SK-N-SH (cell line): ENCODE data around the gene CIAO1. TPM values are rescaled to one million over a fixed set of nuclear protein-coding genes. Genes with fewer than 3 reads are reported as not detected.

Source experiments
- CTCF ChIA-PET: fragments of 300-600, 350-600 bp; formaldehyde crosslinking; extraction: SDS; loops from one replicate; lab custom pipeline; 2021; lab: Yijun Ruan, JAX
- POLR2A ChIA-PET: fragments of 350-600 bp; sonication (Branson Sonifier 250); formaldehyde crosslinking; extraction: SDS; loops from one replicate; lab custom pipeline; 2020; ENCODE audit warnings: antibody characterized with exemption, inconsistent platforms; lab: Yijun Ruan, JAX
- DNase-seq: peaks from one replicate; pipeline ENCODE4 v3.0.0; 2012
- H2AFZ ChIP-seq: fragments of 200-600 bp; sonication (generic); 2 replicates; pipeline ENCODE4 v1.8.1; 2016; ENCODE audit warnings: antibody characterized with exemption, mild to moderate bottlenecking, low read depth
- H3F3A ChIP-seq: fragments of 200-600 bp; sonication (generic); replicated peaks from 2 replicates; pipeline ENCODE3; 2016; ENCODE audit warnings: antibody characterized with exemption, mild to moderate bottlenecking; ENCODE audit not compliant: insufficient read depth
- H3K27ac ChIP-seq, 2 experiments: fragments of 200-500 bp in 1 of 2; fragments of 200-600 bp in 1 of 2; sonication (Bioruptor generic) in 1 of 2; sonication (generic), shearing (Covaris generic) in 1 of 2; 2 replicates each; pipeline versions ENCODE4 v1.5.1 to v1.6.1; 2014 to 2016; ENCODE audit warnings: low read depth in 2 of 2, inconsistent platforms in 1 of 2, low read length in 1 of 2, mild to moderate bottlenecking in 1 of 2, mixed read lengths in 1 of 2
- H3K27me3 ChIP-seq: fragments of 200-600 bp; sonication (generic), shearing (Covaris generic); 2 replicates; pipeline ENCODE4 v1.6.1; 2016; ENCODE audit warnings: mixed run types; ENCODE audit not compliant: insufficient read depth
- H3K36me3 ChIP-seq, 2 experiments: fragments of 200-500 bp in 1 of 2; fragments of 200-600 bp in 1 of 2; sonication (Bioruptor generic) in 1 of 2; sonication (generic) in 1 of 2; replicated peaks in 1 of 2; 2 replicates each; pipeline versions ENCODE3 to v1.5.1; 2014 to 2016; ENCODE audit warnings: low read length in 1 of 2, mild to moderate bottlenecking in 1 of 2; ENCODE audit not compliant: insufficient read depth in 2 of 2, control insufficient read depth in 1 of 2
- H3K4me1 ChIP-seq, 2 experiments: fragments of 200-500 bp in 1 of 2; fragments of 200-600 bp in 1 of 2; sonication (Bioruptor generic) in 1 of 2; sonication (generic), shearing (Covaris generic) in 1 of 2; 2 replicates each; pipeline versions ENCODE4 v1.5.1 to v1.6.1; 2014 to 2016; ENCODE audit warnings: low read depth in 1 of 2, low read length in 1 of 2, mixed run types in 1 of 2; ENCODE audit not compliant: insufficient read depth in 2 of 2, control insufficient read depth in 1 of 2
- H3K4me2 ChIP-seq: fragments of 200-600 bp; sonication (generic), shearing (Covaris generic); 2 replicates; pipeline ENCODE4 v1.6.1; 2017; ENCODE audit warnings: mixed run types
- H3K4me3 ChIP-seq, 2 experiments: fragments of 200-500 bp in 1 of 2; fragments of 200-600 bp in 1 of 2; sonication (Bioruptor generic) in 1 of 2; sonication (generic), shearing (Covaris generic) in 1 of 2; 2 replicates each; pipeline versions ENCODE4 v1.5.1 to v1.8.1; 2014 to 2016; ENCODE audit warnings: low read depth in 2 of 2, inconsistent platforms in 1 of 2, low read length in 1 of 2, mild to moderate bottlenecking in 1 of 2, mixed read lengths in 1 of 2, moderate library complexity in 1 of 2
- H3K79me2 ChIP-seq: fragments of 200-600 bp; sonication (generic); 2 replicates; pipeline ENCODE4 v1.8.1; 2017; ENCODE audit warnings: mild to moderate bottlenecking; ENCODE audit not compliant: insufficient read depth
- H3K9ac ChIP-seq: fragments of 200-600 bp; sonication (generic); 2 replicates; pipeline ENCODE4 v1.6.1; 2017; ENCODE audit warnings: mixed run types
- H3K9me2 ChIP-seq: fragments of 200-600 bp; sonication (generic); 2 replicates; pipeline ENCODE4 v1.6.1; 2017; ENCODE audit warnings: mixed run types
- H3K9me3 ChIP-seq: fragments of 200-600 bp; sonication (generic); 2 replicates; pipeline ENCODE4 v1.6.1; 2017; ENCODE audit warnings: mixed run types, mild to moderate bottlenecking, moderate library complexity
- H4K20me1 ChIP-seq: fragments of 200-600 bp; sonication (generic); 2 replicates; pipeline ENCODE4 v1.6.1; 2017; ENCODE audit warnings: mild to moderate bottlenecking, mixed run types; ENCODE audit not compliant: insufficient read depth
- CHD2 ChIP-seq: fragments of 150-350 bp; IDR thresholded peaks from 2 replicates; pipeline ENCODE4 v1.6.1; 2018; ENCODE audit warnings: low read length; ENCODE audit not compliant: partially characterized antibody
- EP300 ChIP-seq, 2 experiments: IDR thresholded peaks; 2 replicates each; pipeline versions ENCODE4 v1.4.0 to v1.6.1; 2012; ENCODE audit warnings: borderline replicate concordance in 1 of 2, low read depth in 1 of 2, low read length in 1 of 2
- FOXM1 ChIP-seq: IDR thresholded peaks from 2 replicates; pipeline ENCODE4 v1.4.0; 2012; ENCODE audit warnings: low read depth, mild to moderate bottlenecking
- GABPA ChIP-seq: IDR thresholded peaks from 2 replicates; pipeline ENCODE4 v1.4.0; 2012; ENCODE audit warnings: low read depth, mild to moderate bottlenecking
- IRF3 ChIP-seq: fragments of 150-350 bp; IDR thresholded peaks from 2 replicates; pipeline ENCODE4 v1.6.1; 2016; ENCODE audit warnings: mild to moderate bottlenecking, low read depth, low read length
- MEF2A ChIP-seq: IDR thresholded peaks from 2 replicates; pipeline ENCODE4 v1.4.0; 2012; ENCODE audit warnings: low read depth, borderline replicate concordance
- MXI1 ChIP-seq: IDR thresholded peaks from 2 replicates; pipeline ENCODE4 v1.6.1; 2012; ENCODE audit warnings: mild to moderate bottlenecking, low read depth, low read length, improper control_type of control experiment
- NFIC ChIP-seq: IDR thresholded peaks from 2 replicates; pipeline ENCODE4 v1.4.0; 2012; ENCODE audit warnings: borderline replicate concordance
- POLR2AphosphoS5 ChIP-seq: IDR thresholded peaks from 2 replicates; pipeline ENCODE4 v1.6.1; 2012; ENCODE audit warnings: low read depth, low read length
- RAD21 ChIP-seq: IDR thresholded peaks from 2 replicates; pipeline ENCODE4 v1.6.1; 2012; ENCODE audit warnings: mild to moderate bottlenecking, low read length
- RCOR1 ChIP-seq: fragments of 150-350 bp; IDR thresholded peaks from 2 replicates; pipeline ENCODE4 v1.6.1; 2017; ENCODE audit warnings: antibody characterized with exemption, low read length
- REST ChIP-seq: IDR thresholded peaks from 2 replicates; pipeline ENCODE4 v1.6.1; 2012; ENCODE audit warnings: mild to moderate bottlenecking, low read depth, low read length, moderate library complexity
- RFX5 ChIP-seq: IDR thresholded peaks from 2 replicates; pipeline ENCODE4 v1.6.1; 2012; ENCODE audit warnings: mild to moderate bottlenecking, improper control_type of control experiment, low read length
- TAF1 ChIP-seq: IDR thresholded peaks from 2 replicates; pipeline ENCODE4 v1.6.1; 2012; ENCODE audit warnings: low read depth, mild to moderate bottlenecking, low read length, moderate library complexity, borderline replicate concordance
- TCF12 ChIP-seq: IDR thresholded peaks from 2 replicates; pipeline ENCODE4 v1.4.0; 2012
- TEAD4 ChIP-seq: IDR thresholded peaks from 2 replicates; pipeline ENCODE4 v1.4.0; 2012; ENCODE audit warnings: mild to moderate bottlenecking, borderline replicate concordance; ENCODE audit not compliant: insufficient read depth
- ZBTB33 ChIP-seq: IDR thresholded peaks from 2 replicates; pipeline ENCODE4 v1.4.0; 2012; ENCODE audit warnings: low read depth, borderline replicate concordance
- WGBS: methylation state at CpG from one replicate; pipeline ENCODE4 v1.1.6; 2017; ENCODE audit warnings: low lambda C conversion rate; 5-methylcytosine and 5-hydroxymethylcytosine counted together
- polyA plus RNA-seq, 3 experiments: library from polyadenylated mRNA; depleted of rRNA; stranded (reverse); fragments of >200 nt; gene quantifications; 2 replicates each; pipeline ENCODE4 v1.2.3, GENCODE V29; 2012

Gene CIAO1
- polyA plus RNA-seq, 1 of the 3 experiments (the other 2 are of a cell fraction): 120 TPM

- TF ChIP-seq MEF2A: no peak
- no peak for TF ChIP-seq REST
- no peak for TF ChIP-seq POLR2AphosphoS5
- TF ChIP-seq RAD21: no peak
- TF ChIP-seq ZBTB33: no peak
- TF ChIP-seq, all 33 proteins: peak for 0
Measured at GRCh38 chr2:96248624-96249023, 17.4 kb upstream of the CIAO1 start (continued).

GRCh38 chr2:96249654-96250053, 16.4 kb upstream of the CIAO1 start:
- CTCF ChIA-PET: interaction anchor here (1.4 to 1.8 kb wide), 2 partner anchors 11 to 16 kb away, joined by 4 to 7 read pairs; no protein-coding TSS in a partner anchor
- POLR2A ChIA-PET: interaction anchor here (1.1 kb wide), 1 partner anchor 147 kb away, joined by 4 read pairs; no protein-coding TSS in a partner anchor
- Histone ChIP-seq H4K20me1 (no peaks in the 10 kb centered on the region), H3K79me2 (peaks cover 16% of the 10 kb centered on the region; the same call in 1 of the 2 replicates), H3K4me2 (peak overlapping the region; percentile 16; the same call in 1 of the 2 replicates), H3K9me3 (no peaks in the 10 kb centered on the region), H3K9ac (no peak overlapping the region), H3K27ac (peak overlapping the region; percentile 71 to 80; a peak in 3 of 4 replicates), H3F3A (peaks cover 27% of the 10 kb centered on the region), H3K27me3 (no peaks in the 10 kb centered on the region), H3K9me2 (no peaks in the 10 kb centered on the region), H3K4me3 (no peak overlapping the region), H2AFZ (no peak overlapping the region), H3K4me1 (peaks cover 21 to 22% of the 10 kb centered on the region in 2 experiments; a peak in 3 of 4 replicates), H3K36me3 (peaks cover 16 to 24% of the 10 kb centered on the region in 2 experiments)
- DNase-seq: peak; percentile 65
- TF ChIP-seq EP300 (IDR thresholded peaks at IDR 0.05; ENCODE audit: borderline replicate concordance in 1 of 2, low read depth in 1 of 2, low read length in 1 of 2) (no peak), RFX5 (no peak), RCOR1 (0 out of 2 replicates have a peak, but pooled peaks have one; percentile 36), REST (no peak), TAF1 (no peak), IRF3 (no peak), CHD2 (no peak), GABPA (no peak; the same call in 1 of the 2 replicates), POLR2AphosphoS5 (peak; percentile 81), MXI1 (0 out of 2 replicates have a peak, but pooled peaks have one; percentile 46), TCF12 (peak; percentile 94), NFIC (peak; percentile 69), ZBTB33 (no peak), FOXM1 (no peak), TEAD4 (no peak)
- 52% methylated on average over 7 of the region's 9 CpGs for WGBS
